PC-3 (cell line): ENCODE data around the gene B3GAT1.

Experiments
- EZH2 ChIP-seq: fragments of 300-600 bp; sonication (generic); IDR thresholded peaks from one replicate; pipeline ENCODE4 v1.6.1; 2017; ENCODE audit warnings: antibody characterized with exemption, mild to moderate bottlenecking, low read length; ENCODE audit not compliant: unreplicated experiment
- EZH2phosphoT487 ChIP-seq: fragments of 300-600 bp; sonication (generic); IDR thresholded peaks from 2 replicates; pipeline ENCODE4 v1.6.1; 2018; ENCODE audit warnings: mild to moderate bottlenecking, antibody characterized with exemption, low read length, borderline replicate concordance
- TF ChIP-seq, protein P1 (sequence below): fragments of 300-600 bp; sonication (generic); conservative IDR thresholded peaks from 2 replicates; pipeline ENCODE4 v1.5.1; 2017; ENCODE audit warnings: antibody characterized with exemption, low read depth, mild to moderate bottlenecking, low read length

DNA sequence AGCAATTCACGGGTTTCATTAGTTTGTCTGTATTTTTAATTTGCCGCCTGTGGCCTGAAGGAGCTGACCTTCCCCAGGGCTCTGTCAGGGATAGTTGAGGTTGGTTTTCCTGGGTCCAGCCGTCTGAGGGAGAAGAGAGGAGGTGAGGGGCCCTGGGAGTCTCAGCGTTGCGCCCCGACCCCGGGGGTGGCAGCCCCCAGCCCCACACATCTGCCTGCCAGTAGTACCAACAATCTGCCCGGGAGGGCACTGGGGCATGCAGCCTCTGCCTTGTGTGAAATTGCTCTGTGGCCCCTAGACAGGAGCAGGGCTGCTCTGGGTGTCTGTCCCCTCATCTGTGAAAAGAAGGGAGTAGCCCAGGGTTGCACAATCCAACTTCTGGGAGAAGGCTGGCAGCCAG is 6.6 kb downstream of the B3GAT1 start:
- TF ChIP-seq, protein P1, sequence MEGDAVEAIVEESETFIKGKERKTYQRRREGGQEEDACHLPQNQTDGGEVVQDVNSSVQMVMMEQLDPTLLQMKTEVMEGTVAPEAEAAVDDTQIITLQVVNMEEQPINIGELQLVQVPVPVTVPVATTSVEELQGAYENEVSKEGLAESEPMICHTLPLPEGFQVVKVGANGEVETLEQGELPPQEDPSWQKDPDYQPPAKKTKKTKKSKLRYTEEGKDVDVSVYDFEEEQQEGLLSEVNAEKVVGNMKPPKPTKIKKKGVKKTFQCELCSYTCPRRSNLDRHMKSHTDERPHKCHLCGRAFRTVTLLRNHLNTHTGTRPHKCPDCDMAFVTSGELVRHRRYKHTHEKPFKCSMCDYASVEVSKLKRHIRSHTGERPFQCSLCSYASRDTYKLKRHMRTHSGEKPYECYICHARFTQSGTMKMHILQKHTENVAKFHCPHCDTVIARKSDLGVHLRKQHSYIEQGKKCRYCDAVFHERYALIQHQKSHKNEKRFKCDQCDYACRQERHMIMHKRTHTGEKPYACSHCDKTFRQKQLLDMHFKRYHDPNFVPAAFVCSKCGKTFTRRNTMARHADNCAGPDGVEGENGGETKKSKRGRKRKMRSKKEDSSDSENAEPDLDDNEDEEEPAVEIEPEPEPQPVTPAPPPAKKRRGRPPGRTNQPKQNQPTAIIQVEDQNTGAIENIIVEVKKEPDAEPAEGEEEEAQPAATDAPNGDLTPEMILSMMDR = no peak
- TF ChIP-seq EZH2 = no peak
- TF ChIP-seq EZH2phosphoT487 = no peak
